K562 (cell line): ENCODE results near the gene SPAG7. TPM values are rescaled to one million over a fixed set of nuclear protein-coding genes. Genes with fewer than 3 reads are reported as not detected.

Experiments used
- C11orf30 ChIP-seq: fragments of 450-650 bp; IDR thresholded peaks from 2 replicates; pipeline ENCODE4 v1.6.1; 2016; ENCODE audit warnings: low read depth, mild to moderate bottlenecking
- CSDE1 ChIP-seq, 2 experiments: fragments of 450-650 bp; IDR thresholded peaks; 2 replicates each; pipeline ENCODE4 v1.6.1; 2016; ENCODE audit warnings: mild to moderate bottlenecking in 1 of 2
- E2F1 ChIP-seq: sonication (generic); formaldehyde crosslinking; IDR thresholded peaks from 2 replicates; pipeline ENCODE4 v1.8.1; 2023; ENCODE audit warnings: mild to moderate bottlenecking, missing genetic modification reagents, moderate library complexity
- FIP1L1 ChIP-seq: fragments of 200-400 bp; formaldehyde crosslinking; IDR thresholded peaks from 2 replicates; pipeline ENCODE4 v1.6.1; 2018; ENCODE audit warnings: mild to moderate bottlenecking, low read depth, low read length; ENCODE audit not compliant: poor library complexity, severe bottlenecking
- HMGN3 ChIP-seq: IDR thresholded peaks from 2 replicates; pipeline ENCODE4 v1.6.1; 2011; ENCODE audit warnings: borderline replicate concordance, low read depth, mild to moderate bottlenecking, mixed read lengths, low read length; ENCODE audit not compliant: insufficient read length; ENCODE audit errors: extremely low read depth
- HNRNPH1 ChIP-seq: fragments of 200-400 bp; formaldehyde crosslinking; optimal IDR thresholded peaks from 2 replicates; pipeline ENCODE3; 2017; ENCODE audit warnings: low read depth, mild to moderate bottlenecking, low read length, moderate library complexity
- IFI16 ChIP-seq: fragments of 250-450 bp; sonication (Bioruptor Pico); IDR thresholded peaks from 2 replicates; pipeline ENCODE4 v2.1.2; 2022; ENCODE audit warnings: mild to moderate bottlenecking, inconsistent platforms
- KHSRP ChIP-seq: fragments of 450-650 bp; IDR thresholded peaks from 2 replicates; pipeline ENCODE4 v1.6.1; 2017
- KLF10 ChIP-seq: fragments of 250-450 bp; sonication (Bioruptor Pico); IDR thresholded peaks from 2 replicates; pipeline ENCODE4 v1.6.1; 2021; ENCODE audit warnings: matching md5 sums
- MAFG ChIP-seq: fragments of 450-650 bp; conservative IDR thresholded peaks from 2 replicates; pipeline ENCODE4 v1.6.1; 2016; ENCODE audit warnings: missing genetic modification characterization, missing compliant biosample characterization
- MXI1 ChIP-seq: IDR thresholded peaks from 2 replicates; pipeline ENCODE4 v1.6.1; 2011; ENCODE audit warnings: low read depth, mild to moderate bottlenecking, improper control_type of control experiment, low read length
- PML ChIP-seq: IDR thresholded peaks from 2 replicates; pipeline ENCODE4 v1.6.1; 2012; ENCODE audit warnings: low read length, inconsistent platforms
- POLR2A ChIP-seq: fragments of 450-650 bp; conservative IDR thresholded peaks from 2 replicates; pipeline ENCODE4 v1.6.1; 2016
- RAD51 ChIP-seq: fragments of 450-650 bp; IDR thresholded peaks from 2 replicates; pipeline ENCODE4 v1.7.1; 2016; ENCODE audit warnings: low read depth, mild to moderate bottlenecking, borderline replicate concordance
- RBM25 ChIP-seq: fragments of 200-400 bp; formaldehyde crosslinking; IDR thresholded peaks from 2 replicates; pipeline ENCODE4 v1.6.1; 2018; ENCODE audit warnings: low read length, low read depth, moderate library complexity; ENCODE audit not compliant: severe bottlenecking
- RNF2 ChIP-seq: sonication (generic); IDR thresholded peaks from 2 replicates; pipeline ENCODE4 v1.6.1; 2016
- TBL1XR1 ChIP-seq, 2 experiments: IDR thresholded peaks; 2 replicates each; pipeline ENCODE4 v1.6.1; 2012; ENCODE audit warnings: improper control_type of control experiment in 2 of 2, low read length in 2 of 2, mild to moderate bottlenecking in 1 of 2
- TRIM24 ChIP-seq, 2 experiments: fragments of 450-650 bp; IDR thresholded peaks; 2 replicates each; pipeline ENCODE4 v1.6.1; 2016
- TRIM28 ChIP-seq: fragments of 450-650 bp; IDR thresholded peaks from 2 replicates; pipeline ENCODE4 v1.6.1; 2017
- ZNF217 ChIP-seq: sonication (generic); formaldehyde crosslinking; IDR thresholded peaks from 2 replicates; pipeline ENCODE4 v1.8.0; 2022; ENCODE audit warnings: mild to moderate bottlenecking, missing genetic modification reagents
- ZNF263 ChIP-seq: sonication (generic); formaldehyde crosslinking; IDR thresholded peaks from 2 replicates; pipeline ENCODE4 v1.8.0; 2022; ENCODE audit warnings: mild to moderate bottlenecking, missing genetic modification reagents, borderline replicate concordance
- ZNF436 ChIP-seq: fragments of 250-450, 450-650 bp; sonication (Bioruptor Pico); formaldehyde crosslinking; IDR thresholded peaks from 2 replicates; pipeline ENCODE4 v1.7.0; 2020; ENCODE audit warnings: mild to moderate bottlenecking
- ZNF76 ChIP-seq: fragments of 250-450 bp; sonication (Bioruptor Pico); IDR thresholded peaks from 2 replicates; pipeline ENCODE4 v1.4.0; 2020; ENCODE audit warnings: mild to moderate bottlenecking, moderate library complexity, borderline replicate concordance
- ZNF764 ChIP-seq: fragments of 250-450 bp; sonication (Bioruptor Pico); IDR thresholded peaks from 2 replicates; pipeline ENCODE4 v1.4.0; 2020; ENCODE audit warnings: low read depth, mild to moderate bottlenecking, moderate library complexity
- polyA plus RNA-seq, 8 experiments: library from polyadenylated mRNA; depleted of rRNA in 4 of 8; stranded (reverse) in 5 of 8; unstranded in 3 of 8; fragments of >200 nt; fragmentation: Nextera tagmentation in 2 of 8; fragmentation: Illumina TruSeq in 1 of 8; extraction: Ambion mirVana in 2 of 8; extraction: Trizol in 1 of 8; gene quantifications; 2 replicates each; pipeline versions ENCODE4 v1.2.1 to v1.2.3, GENCODE V29; 2011 to 2014; ENCODE audit warnings: inconsistent platforms in 1 of 8, missing spikeins in 1 of 8
- total RNA-seq, 7 experiments: library from RNA; depleted of rRNA in 6 of 7; stranded (reverse); fragments of >200 nt in 6 of 7; fragmentation: Illumina TruSeq in 2 of 7; extraction: Trizol in 2 of 7; gene quantifications; 2 replicates each; pipeline versions ENCODE4 v1.2.1 to v1.2.3, GENCODE V29; 2011 to 2021; ENCODE audit warnings: low replicate concordance in 1 of 7
- TF ChIP-seq, protein P1 (sequence below): fragments of 450-650 bp; IDR thresholded peaks from 2 replicates; pipeline ENCODE4 v1.6.1; 2014; ENCODE audit warnings: low read depth, mild to moderate bottlenecking, moderate library complexity, borderline replicate concordance
- TF ChIP-seq, protein P2 (sequence below): fragments of 250-450 bp; sonication (Bioruptor Pico); IDR thresholded peaks from 2 replicates; pipeline ENCODE4 v1.4.0; 2020; ENCODE audit warnings: mild to moderate bottlenecking

The SPAG7 gene
- total and polyA plus RNA-seq, 9 of the 15 experiments (the other 6 are each of a cell fraction or from before 2014, with no cell fraction given), result 5.6 to 53.5 (median 36.3) TPM

DNA sequence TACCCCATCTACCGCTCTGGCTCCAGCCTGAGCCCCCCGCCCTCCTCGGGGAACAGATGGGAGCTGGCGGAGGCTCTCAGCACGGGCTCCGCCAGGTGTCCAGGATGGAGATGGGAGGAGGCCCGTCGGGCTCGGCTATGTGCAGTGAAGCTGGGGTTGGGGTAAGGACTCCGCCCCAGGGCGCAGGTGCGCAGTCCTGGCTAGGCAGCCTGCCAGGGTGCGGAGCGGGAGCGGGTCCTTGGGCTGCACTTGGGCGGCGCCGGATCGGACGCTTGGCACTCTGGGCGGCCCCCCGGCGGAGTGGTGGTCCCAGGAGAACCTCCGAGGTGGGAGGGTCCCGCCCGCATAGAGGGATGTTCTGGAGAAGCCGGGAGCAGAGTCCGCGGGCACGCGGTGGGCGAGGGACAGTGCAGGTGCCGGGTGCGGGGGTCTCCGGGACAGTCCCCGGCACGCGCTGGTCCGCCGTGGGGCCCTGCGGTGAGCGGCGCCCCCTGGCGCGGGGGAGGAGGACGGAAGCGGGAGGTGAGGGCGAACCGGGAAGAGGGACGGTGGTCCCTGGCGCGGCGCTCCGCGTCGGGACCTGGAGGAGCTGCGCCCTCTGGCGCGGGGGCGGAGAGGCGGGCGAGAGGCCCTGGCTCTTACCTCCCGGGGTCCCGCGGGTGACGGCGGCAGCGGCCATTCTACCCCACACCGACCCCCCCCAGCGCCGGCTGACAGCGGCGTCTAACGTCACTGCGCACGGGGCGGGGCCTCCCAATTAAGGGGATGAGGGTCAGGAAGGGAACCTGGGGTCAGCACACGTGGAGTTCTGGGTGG is 19.5 kb upstream of the SPAG7 start, which contains the start of gene CAMTA2 (continued):
- TF ChIP-seq TRIM24 (IDR thresholded peaks at IDR 0.05), result 0 out of 4 replicates have a peak, but pooled peaks of 1 of the 2 experiments have one; percentile 29
- TF ChIP-seq KHSRP, result no peak
- no peak for TF ChIP-seq KLF10 (CRISPR knock-in tag)
- no peak for TF ChIP-seq RAD51
- TF ChIP-seq ZNF436 (CRISPR knock-in tag), result no peak
- TF ChIP-seq TBL1XR1 (IDR thresholded peaks at IDR 0.05; ENCODE audit: low read length in 2 of 2), result no peak
- TF ChIP-seq ZNF263, result peak; percentile 78; the same call in 1 of the 2 replicates
- no peak for TF ChIP-seq IFI16 (CRISPR knock-in tag)
- no peak for TF ChIP-seq ZNF764 (CRISPR knock-in tag)
- peak; percentile 74 for TF ChIP-seq POLR2A
- no peak for TF ChIP-seq E2F1 (CRISPR knock-in tag)
- peak; percentile 84 for TF ChIP-seq FIP1L1
- TF ChIP-seq MAFG, result no peak
- peak; percentile 24 for TF ChIP-seq RBM25
- TF ChIP-seq TRIM28, result no peak
- TF ChIP-seq ZNF76, result no peak; the same call in 1 of the 2 replicates
- peak; percentile 49; the same call in 1 of the 2 replicates for TF ChIP-seq RNF2
- peak; percentile 86 for TF ChIP-seq C11orf30
- peak; percentile 66; the same call in 1 of the 2 replicates for TF ChIP-seq MXI1
- peak; percentile 65 for TF ChIP-seq PML
- TF ChIP-seq, protein P1, sequence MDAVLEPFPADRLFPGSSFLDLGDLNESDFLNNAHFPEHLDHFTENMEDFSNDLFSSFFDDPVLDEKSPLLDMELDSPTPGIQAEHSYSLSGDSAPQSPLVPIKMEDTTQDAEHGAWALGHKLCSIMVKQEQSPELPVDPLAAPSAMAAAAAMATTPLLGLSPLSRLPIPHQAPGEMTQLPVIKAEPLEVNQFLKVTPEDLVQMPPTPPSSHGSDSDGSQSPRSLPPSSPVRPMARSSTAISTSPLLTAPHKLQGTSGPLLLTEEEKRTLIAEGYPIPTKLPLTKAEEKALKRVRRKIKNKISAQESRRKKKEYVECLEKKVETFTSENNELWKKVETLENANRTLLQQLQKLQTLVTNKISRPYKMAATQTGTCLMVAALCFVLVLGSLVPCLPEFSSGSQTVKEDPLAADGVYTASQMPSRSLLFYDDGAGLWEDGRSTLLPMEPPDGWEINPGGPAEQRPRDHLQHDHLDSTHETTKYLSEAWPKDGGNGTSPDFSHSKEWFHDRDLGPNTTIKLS, result peak; percentile 61; the same call in 1 of the 2 replicates
- no peak for TF ChIP-seq ZNF217 (CRISPR knock-in tag)
- no peak for TF ChIP-seq HNRNPH1
- TF ChIP-seq, protein P2, sequence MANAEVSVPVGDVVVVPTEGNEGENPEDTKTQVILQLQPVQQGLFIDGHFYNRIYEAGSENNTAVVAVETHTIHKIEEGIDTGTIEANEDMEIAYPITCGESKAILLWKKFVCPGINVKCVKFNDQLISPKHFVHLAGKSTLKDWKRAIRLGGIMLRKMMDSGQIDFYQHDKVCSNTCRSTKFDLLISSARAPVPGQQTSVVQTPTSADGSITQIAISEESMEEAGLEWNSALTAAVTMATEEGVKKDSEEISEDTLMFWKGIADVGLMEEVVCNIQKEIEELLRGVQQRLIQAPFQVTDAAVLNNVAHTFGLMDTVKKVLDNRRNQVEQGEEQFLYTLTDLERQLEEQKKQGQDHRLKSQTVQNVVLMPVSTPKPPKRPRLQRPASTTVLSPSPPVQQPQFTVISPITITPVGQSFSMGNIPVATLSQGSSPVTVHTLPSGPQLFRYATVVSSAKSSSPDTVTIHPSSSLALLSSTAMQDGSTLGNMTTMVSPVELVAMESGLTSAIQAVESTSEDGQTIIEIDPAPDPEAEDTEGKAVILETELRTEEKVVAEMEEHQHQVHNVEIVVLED (CRISPR knock-in tag), result peak; percentile 95
- no peak for TF ChIP-seq CSDE1 (IDR thresholded peaks at IDR 0.05)
- peak; percentile 88 for TF ChIP-seq HMGN3
